Gastroesophageal sphincter (tissue), 4 donors: ENCODE results near the gene APEH. TPM values are rescaled to one million over a fixed set of nuclear protein-coding genes. Genes with fewer than 3 reads are reported as not detected.

Source experiments
- ATAC-seq: fragments of 150-250 bp; one replicate; pipeline ENCODE4 v1.9.1; 2016; ENCODE audit warnings: mild to moderate bottlenecking, moderate library complexity
- H3K27ac ChIP-seq, 4 donors: fragments of 200-600 bp; sonication (generic) in 3 of 4; 1 replicate in 3 of 4; 2 replicates in 1 of 4; pipeline ENCODE4 v1.5.1; 2016 to 2019
- H3K27me3 ChIP-seq: fragments of 200-600 bp; sonication (generic); one replicate; pipeline ENCODE4 v1.5.1; 2019
- H3K36me3 ChIP-seq, 2 donors: fragments of 200-600 bp; sonication (generic); one replicate each; pipeline ENCODE4 v1.5.1; 2019; ENCODE audit warnings: control low read depth in 1 of 2
- H3K4me1 ChIP-seq, 3 donors: fragments of 200-600 bp; sonication (generic); 1 replicate in 2 of 3; 2 replicates in 1 of 3; pipeline ENCODE4 v1.5.1; 2016 to 2019; ENCODE audit warnings: control low read depth in 2 of 3
- H3K4me3 ChIP-seq, 2 donors: fragments of 200-600 bp; sonication (generic); one replicate each; pipeline ENCODE4 v1.5.1; 2019; ENCODE audit warnings: mild to moderate bottlenecking in 1 of 2, moderate library complexity in 1 of 2
- H3K9me3 ChIP-seq, 3 donors: fragments of 200-600 bp; sonication (generic); one replicate each; pipeline ENCODE4 v1.5.1; 2017 to 2019; ENCODE audit warnings: control low read depth in 2 of 3
- CTCF ChIP-seq, 4 experiments: fragments of 200-600 bp in 2 of 4; fragments of 450-650 bp in 2 of 4; sonication (generic) in 1 of 4; IDR thresholded peaks; one replicate each; pipeline ENCODE4 v1.5.1; 2017 to 2019; ENCODE audit warnings: antibody characterized with exemption in 4 of 4, mild to moderate bottlenecking in 2 of 4, moderate library complexity in 2 of 4
- EP300 ChIP-seq: sonication (generic); formaldehyde crosslinking; IDR thresholded peaks from one replicate; pipeline ENCODE4 v1.6.1; 2017; ENCODE audit warnings: antibody characterized with exemption, mild to moderate bottlenecking
- POLR2A ChIP-seq, 2 donors: fragments of 450-650 bp; IDR thresholded peaks; one replicate each; pipeline ENCODE4 v1.6.1; 2017; ENCODE audit warnings: antibody characterized with exemption in 2 of 2, mild to moderate bottlenecking in 2 of 2, moderate library complexity in 1 of 2
- POLR2AphosphoS5 ChIP-seq: sonication (generic); formaldehyde crosslinking; IDR thresholded peaks from one replicate; pipeline ENCODE4 v1.6.1; 2017; ENCODE audit warnings: antibody characterized with exemption
- WGBS, 2 donors: methylation state at CpG; one replicate each; pipeline ENCODE4 v1.1.5; 2018; ENCODE audit warnings: low coverage in 1 of 2; 5-methylcytosine and 5-hydroxymethylcytosine counted together
- total RNA-seq, 4 donors: library from RNA; depleted of rRNA; stranded (reverse); fragments of >200 nt; gene quantifications; one replicate each; pipeline ENCODE4 v1.1.0, GENCODE V29; 2016

APEH gene
- total RNA-seq, 4 donors from 2014 or later: 61.4 to 80.2 (median 71.5) TPM

- Histone ChIP-seq H3K4me1 (peaks cover 0 to 6% (median 0%) of the 10 kb centered on the region in 3 donors), H3K9me3 (no peaks in the 10 kb centered on the region), H3K27me3 (no peaks in the 10 kb centered on the region), H3K27ac (no peak overlapping the region), H3K4me3 (no peak overlapping the region), H3K36me3 (peaks cover 0 to 99% of the 10 kb centered on the region in 2 donors)
- no peak for TF ChIP-seq EP300
- no peak for TF ChIP-seq POLR2AphosphoS5
- TF ChIP-seq CTCF (IDR thresholded peaks at IDR 0.05): peak in 3 of 4 experiments; percentile 73 to 85 (median 80)
- no peak for TF ChIP-seq POLR2A (IDR thresholded peaks at IDR 0.05)
- 72% methylated on average over 5 of the region's 14 CpGs; no CpG with 5 or more reads in 1 of the 2 donors for WGBS, 2 donors
- ATAC-seq: peak; percentile 82
Observed at GRCh38 chr3:49703443-49703927, 29.3 kb downstream of the APEH start.

GRCh38 chr3:49703956-49704355 is 29.8 kb downstream of the APEH start:
- Histone ChIP-seq H3K27me3 (no peaks in the 10 kb centered on the region), H3K4me1 (peaks cover 0 to 6% (median 0%) of the 10 kb centered on the region in 3 donors), H3K27ac (no peak overlapping the region), H3K36me3 (peaks cover 0 to 94% of the 10 kb centered on the region in 2 donors), H3K9me3 (no peaks in the 10 kb centered on the region), H3K4me3 (no peak overlapping the region)
- TF ChIP-seq EP300: no peak
- no peak for TF ChIP-seq CTCF (IDR thresholded peaks at IDR 0.05)
- no peak for TF ChIP-seq POLR2A (IDR thresholded peaks at IDR 0.05)
- TF ChIP-seq POLR2AphosphoS5: no peak
- WGBS, 2 donors: 82% methylated on average over 7 of the region's 7 CpGs; no CpG with 5 or more reads in 1 of the 2 donors
- no peak for ATAC-seq

- no peak for TF ChIP-seq POLR2AphosphoS5
- no peak for TF ChIP-seq EP300
- TF ChIP-seq POLR2A (IDR thresholded peaks at IDR 0.05): no peak
- TF ChIP-seq CTCF (IDR thresholded peaks at IDR 0.05): no peak
- H3K4me3 ChIP-seq: no peak overlapping the region
- no peak for ATAC-seq
- WGBS, 2 donors: 100% methylated on average over 1 of the region's 8 CpGs; no CpG with 5 or more reads in 1 of the 2 donors
- peaks cover 0 to 6% (median 0%) of the 10 kb centered on the region in 3 donors for H3K4me1 ChIP-seq
- H3K9me3 ChIP-seq: no peaks in the 10 kb centered on the region
- no peak overlapping the region for H3K27ac ChIP-seq
- H3K36me3 ChIP-seq: peaks cover 0 to 87% of the 10 kb centered on the region in 2 donors
- H3K27me3 ChIP-seq: no peaks in the 10 kb centered on the region
Observed at GRCh38 chr3:49704629-49705028, 30.5 kb downstream of the APEH start.

GRCh38 chr3:49705390-49705960 is 31.3 kb downstream of the APEH start:
- ATAC-seq: no peak
- Histone ChIP-seq H3K27me3 (no peaks in the 10 kb centered on the region), H3K27ac (no peak overlapping the region), H3K4me3 (no peak overlapping the region), H3K4me1 (peaks cover 0 to 6% (median 0%) of the 10 kb centered on the region in 3 donors), H3K9me3 (no peaks in the 10 kb centered on the region), H3K36me3 (peaks cover 0 to 81% of the 10 kb centered on the region in 2 donors)
- TF ChIP-seq POLR2AphosphoS5 (no peak), CTCF (IDR thresholded peaks at IDR 0.05) (no peak), POLR2A (IDR thresholded peaks at IDR 0.05) (no peak), EP300 (no peak)
- no CpG with 5 or more reads among the region's 17 CpGs for WGBS, 2 donors
